NCI-H2029 (cell line): ENCODE measurements around the gene GLTP.

ENCODE experiments used
- DNase-seq: peaks from one replicate; lab custom pipeline; 2025; lab: John Stamatoyannopoulos, UW

GLTP gene

GRCh38 chr12:109842021-109842420 is 38.3 kb downstream of the GLTP start:
- no peak for DNase-seq

GRCh38 chr12:109841356-109841755 is 39.0 kb downstream of the GLTP start:
- DNase-seq = no peak

DNA sequence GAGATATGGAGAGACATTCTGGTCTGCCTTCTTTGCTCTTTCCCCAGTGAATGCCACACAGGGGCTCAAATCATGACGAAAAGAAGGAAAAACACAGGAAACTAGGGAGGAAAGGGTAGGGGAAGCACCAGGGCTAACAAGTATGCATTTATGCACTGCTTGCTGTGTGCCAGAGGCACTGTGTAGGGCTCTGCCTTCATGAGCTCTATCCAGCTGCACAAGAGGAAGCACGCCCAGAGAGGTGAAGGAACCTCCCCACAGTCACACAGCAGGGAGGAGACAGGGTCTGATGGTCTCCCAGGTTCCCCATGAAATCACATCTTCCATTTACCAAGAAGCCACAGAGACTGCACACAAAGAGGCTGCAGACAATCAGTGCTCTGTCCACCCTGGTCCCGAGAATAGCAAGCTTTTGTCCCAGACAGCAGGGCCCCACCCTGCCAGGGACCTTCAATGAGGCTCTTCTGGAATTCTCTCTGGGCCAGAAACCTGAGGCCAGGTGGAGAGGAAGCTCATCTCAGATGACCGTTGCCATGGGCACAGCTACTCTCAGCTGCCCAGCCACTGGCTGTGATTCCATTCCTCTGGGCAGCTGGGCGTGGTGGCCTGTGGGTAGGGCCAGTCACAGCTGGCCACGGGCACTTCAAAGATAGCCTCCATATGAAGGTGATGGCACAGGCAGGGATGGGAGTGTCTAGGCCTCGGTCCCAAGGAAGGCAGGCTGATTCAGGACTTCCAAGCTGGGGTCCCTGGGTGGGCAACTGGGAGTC is 39.9 kb downstream of the GLTP start:
- peak; percentile 84 for DNase-seq

- DNase-seq = no peak
Measured at GRCh38 chr12:109839444-109839843, 40.9 kb downstream of the GLTP start.

DNA sequence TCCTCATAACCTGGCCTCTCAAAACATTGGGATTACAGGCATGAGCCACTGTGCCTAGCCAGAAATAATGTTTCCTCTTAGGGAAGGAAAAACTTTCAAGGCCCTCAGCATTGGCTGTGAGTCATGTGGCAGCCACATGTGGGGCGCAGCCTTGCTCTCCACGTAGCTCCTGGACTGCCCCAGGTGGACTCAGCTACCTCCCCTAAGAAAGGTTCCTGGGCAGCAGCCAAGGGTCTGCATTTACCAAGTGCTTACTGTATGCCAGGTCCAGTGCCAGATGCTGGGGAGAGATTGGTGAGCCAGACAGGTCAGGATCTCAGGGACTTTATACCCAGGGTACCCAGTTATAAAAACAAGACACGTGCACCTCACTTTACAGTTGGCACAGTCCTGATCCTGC is 43.4 kb downstream of the GLTP start:
- no peak for DNase-seq

GRCh38 chr12:109835827-109836226 is 44.5 kb downstream of the GLTP start:
- DNase-seq = no peak

GRCh38 chr12:109833307-109834189 is 46.8 kb downstream of the GLTP start, which contains the start of gene TRPV4:
TSS of gene TRPV4 (minus strand) at chr12:109833398. CDS start at chr12:109814796, 18,602 bp downstream.
- no peak for DNase-seq

DNA sequence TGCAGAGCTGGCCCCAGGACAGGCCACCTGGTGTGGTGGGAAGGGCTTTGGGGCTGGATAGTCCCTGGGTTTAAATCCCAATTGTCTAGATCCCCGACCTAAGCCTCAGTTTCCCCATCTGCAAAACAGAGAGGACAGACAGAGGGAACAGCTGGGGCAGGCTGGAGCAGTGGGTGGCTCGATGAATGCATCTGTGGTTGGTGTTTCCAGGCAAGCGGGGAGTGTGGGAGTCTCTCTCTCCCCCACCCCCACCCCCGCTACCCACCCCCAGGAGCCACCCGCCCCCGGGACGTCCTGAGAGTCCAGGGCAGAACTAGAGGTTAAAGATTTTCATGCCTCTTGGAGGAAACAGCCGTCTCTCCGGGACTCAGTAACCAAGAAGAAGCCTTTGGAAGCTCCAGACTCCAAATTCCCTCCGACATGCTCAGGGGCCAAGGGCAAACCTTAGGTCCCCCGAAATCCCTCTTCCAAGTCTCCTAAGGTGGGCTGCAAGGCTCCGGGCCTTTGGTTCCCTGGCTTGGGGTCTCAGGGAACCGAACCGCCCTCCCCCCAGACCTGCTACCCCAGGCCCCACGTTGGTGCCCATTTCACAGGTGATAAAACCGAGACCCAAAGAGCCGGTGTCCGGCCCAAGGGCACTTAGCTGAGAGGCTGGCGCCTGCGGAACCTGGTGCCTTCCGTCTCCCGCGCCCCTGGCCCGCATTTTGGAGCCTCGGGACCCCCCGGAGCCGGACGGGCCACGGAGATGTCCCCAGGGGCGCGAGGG is 47.6 kb downstream of the GLTP start:
- no peak for DNase-seq

- DNase-seq = no peak
Measured at GRCh38 chr12:109831929-109832328, 48.4 kb downstream of the GLTP start.

GRCh38 chr12:109831365-109831764 is 49.0 kb downstream of the GLTP start:
- no peak for DNase-seq

- no peak for DNase-seq
Measured at GRCh38 chr12:109830718-109831117, 49.6 kb downstream of the GLTP start.

DNA sequence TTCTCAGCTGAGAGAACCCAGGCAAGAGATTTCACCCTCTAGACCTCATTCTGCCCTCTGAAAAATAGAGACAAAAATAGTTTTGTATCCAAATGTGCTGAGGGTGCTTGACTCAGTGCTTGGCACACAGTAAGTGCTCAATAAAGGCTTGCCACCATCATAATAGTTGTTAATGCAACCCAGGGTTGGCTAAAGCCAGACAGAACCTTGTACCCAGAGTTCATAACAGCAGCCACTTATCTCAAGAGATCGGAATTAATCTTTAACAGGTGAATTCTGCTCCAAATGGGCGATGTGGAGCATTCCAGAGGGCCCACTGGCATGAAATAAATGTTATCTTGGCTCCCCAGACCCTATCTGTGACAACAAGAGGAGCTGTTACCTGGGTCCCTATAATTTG is 50.1 kb downstream of the GLTP start:
- DNase-seq = no peak

DNA sequence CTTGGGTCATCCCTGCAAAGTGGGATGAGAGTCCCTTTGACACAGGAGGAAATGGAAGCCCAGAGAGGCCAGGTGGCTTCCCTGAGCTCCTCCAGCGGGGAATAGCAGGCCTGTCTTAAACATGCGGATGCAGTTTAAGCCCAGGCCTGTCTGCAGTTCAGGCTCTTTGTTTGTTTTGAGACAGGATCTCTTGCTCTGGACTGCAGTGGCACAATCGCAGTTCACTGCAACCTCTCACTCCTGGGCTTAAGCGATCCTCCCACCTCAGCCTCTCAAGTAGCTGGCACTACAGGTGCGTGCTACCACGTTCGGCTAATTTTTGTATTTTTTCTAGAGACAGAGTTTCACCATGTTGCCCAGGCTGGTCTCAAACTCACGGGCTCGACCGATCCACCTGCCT is 50.7 kb downstream of the GLTP start:
- no peak for DNase-seq

- DNase-seq = no peak
Measured at GRCh38 chr12:109828754-109829511, 51.4 kb downstream of the GLTP start.

DNA sequence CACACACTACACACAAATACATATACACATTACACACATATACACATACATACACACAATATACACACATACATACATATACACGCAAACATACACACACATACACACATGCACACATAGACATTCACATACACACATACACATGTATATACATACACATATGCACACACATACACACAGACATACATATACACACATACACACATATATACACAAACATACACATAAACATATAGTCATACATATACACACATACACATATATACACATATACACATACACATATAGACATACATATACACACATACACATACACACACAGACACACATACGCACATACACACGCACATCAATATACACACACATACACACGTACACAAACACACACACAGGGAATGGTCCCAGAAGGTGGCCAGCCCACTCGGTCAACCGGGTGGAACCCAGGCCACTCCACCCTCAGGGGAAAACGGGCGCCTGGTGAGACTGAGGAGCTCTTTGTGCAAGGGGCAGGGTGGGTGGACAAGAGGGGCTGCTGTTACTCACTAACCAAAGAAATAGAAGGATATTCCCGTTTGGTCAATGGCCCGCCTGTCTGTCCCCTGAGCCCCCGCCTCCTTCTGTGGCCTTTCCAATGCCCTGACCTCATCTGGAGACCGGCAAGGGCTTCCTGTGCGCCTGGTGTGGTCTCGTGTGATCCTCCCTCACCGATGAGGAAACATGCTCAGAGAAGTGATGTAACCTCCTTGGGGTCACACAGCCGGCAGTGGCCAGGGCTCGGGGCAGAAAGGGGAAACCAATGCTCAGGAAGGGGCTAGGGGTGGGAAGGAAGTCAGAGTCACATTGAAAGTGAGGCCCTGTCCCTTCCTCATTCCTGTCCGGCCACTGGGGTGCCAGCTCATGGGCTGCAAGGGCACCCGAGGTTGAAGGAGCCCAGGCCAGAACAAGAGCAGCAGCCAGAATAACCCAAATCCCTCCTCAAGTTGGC is 52.5 kb downstream of the GLTP start:
- DNase-seq = no peak

DNA sequence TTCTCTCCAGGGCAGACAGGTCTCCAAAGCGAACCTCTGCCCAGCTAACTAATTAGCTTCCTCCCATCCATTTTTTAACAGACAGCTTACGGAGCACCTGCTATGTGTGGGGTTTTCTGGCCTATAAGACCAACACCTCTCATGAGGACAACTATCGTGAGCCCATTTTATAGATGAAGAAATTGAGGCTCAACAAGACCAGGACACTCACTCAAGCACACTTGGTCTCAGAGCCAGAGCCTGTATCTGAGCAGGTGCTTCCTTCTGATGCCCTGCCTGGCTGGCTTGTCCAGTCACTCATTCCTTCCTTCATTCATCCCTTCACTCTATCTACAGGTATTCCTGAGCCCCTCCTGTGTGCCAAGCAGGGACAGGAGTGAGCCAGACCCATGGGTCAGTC is 53.3 kb downstream of the GLTP start:
- no peak for DNase-seq

GRCh38 chr12:109824731-109825130 is 55.6 kb downstream of the GLTP start:
- DNase-seq = no peak

DNA sequence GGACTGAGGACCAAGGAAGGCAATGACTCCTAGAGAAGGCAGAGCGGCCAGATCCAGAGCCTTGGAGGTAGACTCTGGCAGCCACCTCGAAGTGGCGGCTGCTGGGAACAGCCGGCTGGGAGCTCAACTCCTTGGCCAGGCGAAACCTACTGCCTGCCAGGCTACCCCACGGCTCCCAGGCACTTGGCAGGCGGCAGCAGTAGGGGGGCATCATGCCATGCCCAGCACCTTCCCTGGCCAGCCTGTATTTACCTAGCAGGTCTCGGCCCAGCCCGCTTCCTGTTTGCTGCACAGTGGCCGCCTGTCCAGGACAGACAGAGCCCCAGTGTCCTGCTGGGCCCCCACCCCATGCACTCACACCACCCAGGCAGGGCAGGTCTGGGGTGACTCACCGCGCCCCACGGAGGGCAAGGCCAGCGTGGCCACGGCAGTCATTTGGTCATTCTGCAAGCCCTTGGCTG is 57.4 kb downstream of the GLTP start:
- no peak for DNase-seq

- no peak for DNase-seq
Measured at GRCh38 chr12:109822416-109822815, 57.9 kb downstream of the GLTP start.

DNA sequence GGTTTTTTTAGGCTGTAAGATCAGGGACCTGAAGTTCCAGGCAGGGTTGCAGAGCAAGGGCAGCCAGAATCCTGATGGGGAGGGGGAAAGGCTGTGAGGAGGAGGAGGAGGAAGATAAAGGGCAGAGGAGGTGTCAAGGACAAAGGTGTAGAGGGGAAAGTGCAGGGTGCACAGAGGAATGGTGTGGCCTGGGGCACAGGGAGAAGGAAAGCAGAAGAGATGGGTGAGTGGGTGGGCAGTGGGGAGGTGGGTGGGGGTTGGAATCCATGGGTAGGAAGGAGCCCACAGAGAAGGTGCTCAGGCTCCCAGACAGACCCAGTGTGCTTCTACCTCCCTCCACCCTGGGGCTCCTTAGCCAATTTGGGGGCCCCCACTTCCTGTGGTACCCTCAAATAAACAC is 58.4 kb downstream of the GLTP start:
- DNase-seq = no peak
